IPS-18a (cell line): ENCODE results near the gene BICD1.
"Not testable (repeated sequence)": the region's sequence is repeated elsewhere in the genome, so short reads cannot be mapped to it uniquely, and the experiment has no call there.

Source experiments
- H3K27ac ChIP-seq: one replicate; pipeline ENCODE4 v1.5.1; 2013; ENCODE audit warnings: low read length
- H3K27me3 ChIP-seq: one replicate; pipeline ENCODE4 v1.6.1; 2013; ENCODE audit warnings: mild to moderate bottlenecking, low read length; ENCODE audit not compliant: control insufficient read depth, insufficient read depth
- H3K36me3 ChIP-seq: one replicate; pipeline ENCODE4 v1.6.1; 2013; ENCODE audit warnings: low read depth, low read length; ENCODE audit not compliant: control insufficient read depth
- H3K4me1 ChIP-seq: one replicate; pipeline ENCODE4 v1.6.1; 2013; ENCODE audit warnings: low read depth, low read length; ENCODE audit not compliant: control insufficient read depth
- H3K4me3 ChIP-seq: one replicate; pipeline ENCODE4 v1.5.1; 2013; ENCODE audit warnings: low read length
- H3K9ac ChIP-seq: one replicate; pipeline ENCODE4 v1.6.1; 2013; ENCODE audit warnings: mild to moderate bottlenecking, low read length, moderate library complexity
- H3K9me3 ChIP-seq: one replicate; pipeline ENCODE4 v1.6.1; 2013; ENCODE audit warnings: low read depth, low read length; ENCODE audit not compliant: control insufficient read depth

Gene BICD1

DNA sequence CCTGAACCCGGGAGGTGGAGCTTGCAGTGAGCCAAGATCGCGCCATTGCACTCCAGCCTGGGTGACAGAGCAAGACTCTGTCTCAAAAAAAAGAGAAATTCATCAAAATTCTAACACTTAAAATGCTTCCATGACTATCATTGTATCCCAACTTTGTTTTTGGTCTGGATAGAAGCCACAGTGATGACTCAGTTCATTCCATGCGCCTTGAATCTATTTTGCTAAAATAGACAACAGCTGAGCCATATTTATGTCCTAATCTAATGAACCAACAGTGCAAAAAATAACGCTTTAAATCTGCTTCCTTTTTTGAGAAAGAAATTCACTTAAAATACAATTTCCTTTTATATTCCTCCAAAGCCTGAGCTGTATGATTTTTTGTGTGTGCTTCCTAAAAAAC lies 23.2 kb upstream of the BICD1 start:
- H3K9ac ChIP-seq: no peak overlapping the region
- H3K36me3 ChIP-seq: no peaks in the 10 kb centered on the region
- H3K27ac ChIP-seq: no peak overlapping the region
- no peaks in the 10 kb centered on the region for H3K9me3 ChIP-seq
- no peaks in the 10 kb centered on the region for H3K27me3 ChIP-seq
- H3K4me3 ChIP-seq: no peak overlapping the region
- H3K4me1 ChIP-seq: peaks cover 5% of the 10 kb centered on the region

DNA sequence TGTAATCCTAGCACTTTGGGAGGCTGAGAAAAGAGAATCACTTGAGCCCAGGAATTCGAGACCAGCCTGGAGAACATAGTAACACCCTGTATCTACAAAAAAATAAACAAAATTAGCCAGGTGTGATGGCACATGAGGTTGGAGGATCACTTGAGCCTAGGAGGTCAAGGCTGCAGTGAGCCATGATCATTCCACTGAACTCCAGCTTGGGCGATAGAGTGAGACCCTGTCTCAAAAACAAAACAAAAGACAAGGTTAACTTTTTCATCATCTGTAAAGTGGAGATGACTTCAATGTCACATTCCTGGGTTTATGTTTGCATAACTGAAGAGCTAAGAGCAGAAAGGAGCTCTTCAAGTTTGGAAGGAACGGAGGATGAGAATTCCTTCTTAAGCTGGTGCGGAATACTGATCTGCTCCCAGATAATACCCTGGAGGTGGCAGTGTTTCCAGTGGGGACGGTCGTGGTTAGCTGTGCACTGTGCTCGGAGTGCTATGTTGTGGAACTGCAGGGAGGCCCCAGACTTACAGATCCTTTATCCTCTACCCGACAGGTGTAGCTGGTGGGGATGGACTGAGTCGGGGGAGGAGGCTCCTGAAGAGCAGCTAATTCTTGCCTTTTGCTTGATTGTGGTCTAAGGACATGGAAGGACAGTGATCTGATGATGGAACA lies 22.5 kb upstream of the BICD1 start:
- Histone ChIP-seq H3K36me3 (no peaks in the 10 kb centered on the region), H3K9me3 (no peaks in the 10 kb centered on the region), H3K27me3 (no peaks in the 10 kb centered on the region), H3K4me1 (peaks cover 5% of the 10 kb centered on the region), H3K4me3 (no peak overlapping the region), H3K27ac (no peak overlapping the region), H3K9ac (no peak overlapping the region)

DNA sequence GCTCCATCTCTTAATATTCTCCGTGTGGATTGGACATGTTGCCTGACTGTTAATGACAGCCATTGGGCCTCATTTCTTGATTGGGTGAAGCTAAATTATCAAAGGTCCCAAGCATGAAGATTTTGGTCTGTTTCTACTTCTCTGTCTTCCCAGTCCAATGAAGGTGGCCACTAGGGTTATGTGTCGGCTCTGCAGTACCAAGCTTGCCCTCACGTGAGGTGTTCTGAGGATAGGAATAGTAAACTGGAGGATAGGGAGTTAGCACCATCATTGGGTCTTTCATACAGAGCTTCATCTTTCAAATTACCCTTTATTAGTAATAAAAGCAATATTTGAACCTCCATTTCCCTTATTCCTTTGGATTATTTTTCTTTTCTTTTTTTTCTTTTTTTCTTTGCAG lies 21.9 kb upstream of the BICD1 start:
- Histone ChIP-seq H3K36me3 (no peaks in the 10 kb centered on the region), H3K27ac (no peak overlapping the region), H3K27me3 (no peaks in the 10 kb centered on the region)

DNA sequence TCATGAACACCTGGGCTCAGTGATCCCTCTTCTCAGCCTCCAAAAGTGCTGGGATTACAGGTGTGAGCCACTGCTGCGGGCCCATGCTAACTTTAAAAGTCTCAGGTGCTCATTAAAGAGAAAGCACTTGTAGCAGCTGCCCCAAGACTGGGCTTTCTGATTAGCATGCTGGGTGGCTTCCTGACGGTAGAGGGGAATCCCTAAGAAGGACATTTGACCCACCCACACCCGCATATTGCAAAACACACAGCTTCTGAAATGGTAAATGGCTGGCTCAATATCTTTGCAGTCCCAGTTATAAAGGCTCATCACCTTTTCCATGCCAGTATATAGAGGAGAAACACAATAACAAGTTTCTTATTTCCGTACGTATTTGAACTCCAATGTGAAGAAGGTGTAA lies 19.3 kb upstream of the BICD1 start:
- Histone ChIP-seq H3K9me3 (no peaks in the 10 kb centered on the region), H3K9ac (no peak overlapping the region), H3K36me3 (no peaks in the 10 kb centered on the region), H3K4me3 (no peak overlapping the region), H3K27ac (no peak overlapping the region), H3K27me3 (no peaks in the 10 kb centered on the region), H3K4me1 (peaks cover 10% of the 10 kb centered on the region)

More for the DNA sequence above, 21.9 kb upstream of the BICD1 start:
- no peak overlapping the region for H3K4me3 ChIP-seq
- no peak overlapping the region for H3K9ac ChIP-seq
- H3K4me1 ChIP-seq: peaks cover 10% of the 10 kb centered on the region
- H3K9me3 ChIP-seq: no peaks in the 10 kb centered on the region

DNA sequence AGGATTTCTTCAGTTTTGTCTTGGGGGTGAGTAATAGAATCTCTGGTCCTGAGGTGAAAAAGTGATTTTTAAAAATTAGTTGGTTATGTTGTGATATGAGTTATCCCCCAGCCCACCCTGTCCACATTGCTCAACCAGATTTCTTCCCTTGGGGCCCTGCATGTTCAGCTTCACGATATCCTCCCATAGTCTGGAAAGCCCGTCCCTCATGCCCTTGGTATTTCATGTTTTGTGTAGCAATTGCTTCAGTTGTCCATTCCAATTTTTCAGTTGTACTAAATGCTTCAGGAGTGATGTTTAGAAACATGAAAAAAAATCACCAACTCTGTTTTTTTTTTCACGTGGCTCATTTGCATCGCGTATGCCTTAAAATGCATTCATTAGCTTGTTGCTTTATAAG lies 17.5 kb upstream of the BICD1 start:
- Histone ChIP-seq H3K36me3 (no peaks in the 10 kb centered on the region), H3K27me3 (no peaks in the 10 kb centered on the region), H3K4me1 (peaks cover 10% of the 10 kb centered on the region), H3K4me3 (no peak overlapping the region), H3K9ac (no peak overlapping the region), H3K27ac (no peak overlapping the region), H3K9me3 (no peaks in the 10 kb centered on the region)

DNA sequence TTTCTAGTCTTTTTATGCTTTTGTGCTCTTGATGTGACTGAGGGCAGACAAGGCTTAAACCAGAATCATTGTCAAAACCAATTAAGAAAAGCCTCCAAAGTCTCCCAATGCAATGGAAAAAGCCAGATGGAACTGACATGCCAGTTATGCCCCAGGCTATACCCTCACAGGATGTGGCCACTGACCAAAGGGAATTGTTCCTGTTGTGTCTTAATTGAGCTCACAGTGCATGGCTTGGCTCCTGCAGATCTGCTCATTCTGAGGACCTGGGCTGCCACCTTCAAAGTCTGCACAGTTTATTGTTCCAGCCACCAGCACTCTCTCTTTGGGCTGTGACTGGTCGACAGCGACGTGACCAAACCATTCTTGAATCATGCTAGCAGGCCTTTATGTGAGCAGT lies 17.1 kb upstream of the BICD1 start:
- H3K27me3 ChIP-seq: no peaks in the 10 kb centered on the region
- no peak overlapping the region for H3K4me3 ChIP-seq
- no peak overlapping the region for H3K9ac ChIP-seq
- no peak overlapping the region for H3K27ac ChIP-seq
- no peaks in the 10 kb centered on the region for H3K9me3 ChIP-seq
- no peaks in the 10 kb centered on the region for H3K36me3 ChIP-seq
- peaks cover 10% of the 10 kb centered on the region for H3K4me1 ChIP-seq

DNA sequence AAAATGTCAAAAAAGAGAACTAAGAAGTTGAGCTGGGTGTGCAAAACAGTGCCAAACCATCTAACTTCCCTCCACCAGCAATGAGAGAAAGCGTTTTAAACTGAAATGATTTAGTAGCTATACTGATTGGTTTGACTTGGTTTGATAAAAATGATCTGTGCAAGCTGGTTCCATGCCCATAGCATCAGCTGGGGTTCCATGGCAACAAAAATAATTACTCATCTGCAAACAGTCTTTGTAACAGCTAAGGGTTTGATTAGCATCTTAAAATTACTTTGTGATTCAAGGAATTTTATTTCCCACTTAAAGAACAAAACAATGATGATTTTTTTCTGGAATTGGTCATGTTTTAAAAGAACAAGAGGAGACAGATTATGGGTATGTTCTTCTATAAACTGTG lies 15.0 kb upstream of the BICD1 start:
- no peak overlapping the region for H3K4me3 ChIP-seq

DNA sequence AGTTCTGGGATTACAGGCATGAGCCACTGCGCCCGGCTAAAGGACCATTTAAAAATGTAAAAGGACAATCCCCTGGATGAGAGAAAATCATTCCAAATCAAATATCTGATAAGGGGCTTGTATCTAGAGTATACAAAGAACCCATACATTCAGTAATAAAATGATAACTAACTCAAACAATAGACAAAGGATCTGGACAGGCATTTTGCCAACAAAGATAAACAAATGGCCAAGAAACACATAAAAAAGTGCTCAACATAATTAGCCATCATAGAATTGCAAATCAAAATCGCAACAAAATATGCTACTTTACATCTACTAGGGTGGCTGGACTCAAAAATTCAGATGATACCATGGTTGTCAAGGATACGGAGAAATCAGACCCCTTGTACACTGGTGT lies 8.5 kb upstream of the BICD1 start:
- Histone ChIP-seq H3K4me1 (no peaks in the 10 kb centered on the region), H3K4me3 (no peak overlapping the region), H3K27me3 (no peaks in the 10 kb centered on the region), H3K27ac (no peak overlapping the region), H3K9ac (no peak overlapping the region), H3K36me3 (no peaks in the 10 kb centered on the region), H3K9me3 (no peaks in the 10 kb centered on the region)

More for the DNA sequence above, 15.0 kb upstream of the BICD1 start:
- Histone ChIP-seq H3K27ac (no peak overlapping the region), H3K4me1 (peaks cover 10% of the 10 kb centered on the region), H3K9me3 (no peaks in the 10 kb centered on the region), H3K9ac (no peak overlapping the region), H3K36me3 (no peaks in the 10 kb centered on the region), H3K27me3 (no peaks in the 10 kb centered on the region)

DNA sequence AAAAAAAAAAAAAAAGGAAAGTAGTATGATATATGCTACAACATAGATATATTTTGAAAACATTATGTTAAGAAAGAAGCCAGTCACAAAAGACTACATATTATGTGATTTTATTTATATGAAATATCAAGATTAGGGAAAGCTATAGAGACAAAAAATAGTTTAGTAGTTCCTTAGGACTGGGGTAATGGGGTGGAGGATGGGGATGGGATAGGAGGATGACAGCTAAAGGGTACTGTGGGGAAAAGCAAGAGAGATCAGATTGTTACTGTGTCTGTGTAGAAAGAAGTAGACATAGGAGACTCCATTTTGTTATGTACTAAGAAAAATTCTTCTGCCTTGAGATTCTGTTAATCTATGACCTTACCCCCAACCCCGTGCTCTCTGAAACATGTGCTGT lies 7.4 kb upstream of the BICD1 start:
- not testable (repeated sequence) for H3K4me1 ChIP-seq, H3K27me3 ChIP-seq, H3K9ac ChIP-seq, H3K4me3 ChIP-seq, H3K36me3 ChIP-seq, H3K27ac ChIP-seq, H3K9me3 ChIP-seq

DNA sequence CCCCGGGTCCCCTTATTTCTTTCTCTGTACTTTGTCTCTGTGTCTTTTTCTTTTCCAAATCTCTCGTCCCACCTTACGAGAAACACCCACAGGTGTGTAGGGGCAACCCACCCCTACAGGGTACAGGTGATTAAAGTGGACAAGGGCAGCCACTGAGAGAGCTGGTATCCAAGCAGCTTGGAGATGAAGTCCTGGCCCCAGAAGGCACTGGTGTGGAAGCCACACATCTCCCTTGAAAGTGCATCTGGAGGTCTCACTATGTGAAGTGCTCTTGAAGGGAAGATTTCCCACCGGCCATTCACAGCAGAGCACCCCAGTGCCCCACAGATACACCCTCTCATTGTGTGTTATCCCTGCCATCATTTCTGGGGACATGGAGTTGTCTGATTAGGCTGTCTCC lies 6.3 kb upstream of the BICD1 start:
- Histone ChIP-seq H3K36me3 (no peaks in the 10 kb centered on the region), H3K9ac (no peak overlapping the region), H3K4me1 (peaks cover under 1% of the 10 kb centered on the region), H3K9me3 (no peaks in the 10 kb centered on the region), H3K27me3 (no peaks in the 10 kb centered on the region), H3K4me3 (no peak overlapping the region), H3K27ac (no peak overlapping the region)

DNA sequence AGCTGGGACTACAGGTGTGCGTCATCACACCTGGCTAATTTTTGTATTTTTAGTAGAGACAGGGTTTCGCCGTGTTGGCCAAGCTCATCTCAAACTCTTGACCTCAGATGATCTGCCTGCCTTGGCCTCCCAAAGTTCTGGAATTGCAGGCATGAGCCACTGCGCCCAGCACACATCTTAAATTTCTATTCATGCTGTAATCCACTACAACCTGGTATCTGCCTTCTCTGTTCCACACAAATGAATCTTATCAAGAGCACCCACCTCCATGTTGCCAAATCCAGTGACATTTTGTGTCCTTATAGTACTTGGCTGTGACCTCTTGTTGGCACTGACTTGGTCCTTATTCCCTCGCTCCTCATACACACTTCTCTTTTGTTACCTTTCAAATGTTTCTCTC lies 5.8 kb upstream of the BICD1 start:
- H3K27ac ChIP-seq: no peak overlapping the region
- peaks cover 6% of the 10 kb centered on the region for H3K4me1 ChIP-seq
- no peaks in the 10 kb centered on the region for H3K9me3 ChIP-seq
- H3K27me3 ChIP-seq: peaks cover 5% of the 10 kb centered on the region
- no peak overlapping the region for H3K4me3 ChIP-seq
- H3K9ac ChIP-seq: no peak overlapping the region
- H3K36me3 ChIP-seq: no peaks in the 10 kb centered on the region

DNA sequence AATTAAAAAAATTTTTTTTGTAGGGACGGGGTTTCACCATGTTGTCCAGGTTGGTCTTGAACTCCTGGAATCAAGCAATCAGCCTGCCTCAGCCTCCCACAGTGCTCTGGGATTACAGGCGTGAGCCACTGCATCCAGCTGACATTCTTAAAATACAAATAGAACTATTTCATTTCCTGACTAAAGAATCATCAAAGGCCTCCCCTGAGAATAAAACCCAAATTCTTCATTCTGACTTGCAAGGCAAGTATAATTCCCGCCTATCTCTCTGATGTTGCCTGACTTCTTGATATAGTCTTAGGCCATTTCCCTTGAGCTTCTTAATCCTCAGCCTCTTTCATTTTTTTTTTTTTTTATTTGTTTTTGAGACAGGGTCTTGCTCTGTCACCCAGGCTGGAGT lies 4.4 kb upstream of the BICD1 start:
- Histone ChIP-seq H3K9ac (no peak overlapping the region), H3K27me3 (peaks cover 6% of the 10 kb centered on the region), H3K9me3 (no peaks in the 10 kb centered on the region), H3K36me3 (no peaks in the 10 kb centered on the region), H3K27ac (no peak overlapping the region), H3K4me3 (no peak overlapping the region), H3K4me1 (peaks cover 9% of the 10 kb centered on the region)
